Neural progenitor cell (in vitro differentiated cells): Measurements from ENCODE around the gene LCE3B. TPM values are rescaled to one million over a fixed set of nuclear protein-coding genes. Genes with fewer than 3 reads are reported as not detected.
A peak's percentile ranks its signal among the peaks of the same experiment; 100 is the strongest.

Experiments used
- DNase-seq: peaks from one replicate; pipeline ENCODE4 v3.0.0-alpha.2; 2016; ENCODE audit warnings: low spot score
- H2AFZ ChIP-seq: fragments of 200-600 bp; sonication (generic); replicated peaks from 2 replicates; pipeline ENCODE4 v1.6.1; 2016; ENCODE audit warnings: antibody characterized with exemption
- H3F3A ChIP-seq: fragments of 200-600 bp; sonication (generic); 2 replicates; pipeline ENCODE4 v1.6.1; 2016; ENCODE audit warnings: antibody characterized with exemption, low read depth
- H3K27ac ChIP-seq: fragments of 200-600 bp; sonication (generic); 2 replicates; pipeline ENCODE4 v1.5.1; 2016; ENCODE audit warnings: mild to moderate bottlenecking
- H3K27me3 ChIP-seq: fragments of 200-600 bp; sonication (generic); 2 replicates; pipeline ENCODE4 v1.6.1; 2016; ENCODE audit warnings: mild to moderate bottlenecking, moderate library complexity
- H3K36me3 ChIP-seq: fragments of 200-600 bp; sonication (generic); 2 replicates; pipeline ENCODE4 v1.5.1; 2016
- H3K4me1 ChIP-seq: fragments of 200-600 bp; sonication (generic); 2 replicates; pipeline ENCODE4 v1.6.1; 2016; ENCODE audit warnings: mixed run types
- H3K4me2 ChIP-seq: fragments of 200-600 bp; sonication (generic); 2 replicates; pipeline ENCODE4 v1.6.1; 2016
- H3K4me3 ChIP-seq: fragments of 200-600 bp; sonication (generic); 2 replicates; pipeline ENCODE4 v1.5.1; 2016
- H3K79me2 ChIP-seq: fragments of 200-600 bp; sonication (generic); 2 replicates; pipeline ENCODE4 v1.6.1; 2016; ENCODE audit warnings: low read depth
- H3K9ac ChIP-seq: fragments of 200-600 bp; sonication (generic); 2 replicates; pipeline ENCODE4 v1.6.1; 2016
- H3K9me3 ChIP-seq: fragments of 200-600 bp; sonication (generic); 2 replicates; pipeline ENCODE4 v1.5.1; 2016; ENCODE audit warnings: low read depth
- H4K20me1 ChIP-seq: fragments of 200-600 bp; sonication (generic); 2 replicates; pipeline ENCODE4 v1.6.1; 2016; ENCODE audit warnings: low read depth
- H3K27ac Mint-ChIP-seq: 3 replicates; pipeline ENCODE4 v1.8.0; 2021; ENCODE audit warnings: mixed read lengths
- H3K27me3 Mint-ChIP-seq: 2 replicates; pipeline ENCODE4 v1.8.0; 2022; ENCODE audit warnings: low read depth, mild to moderate bottlenecking, inconsistent platforms, moderate library complexity, mixed read lengths; ENCODE audit not compliant: insufficient read depth
- H3K36me3 Mint-ChIP-seq: 3 replicates; pipeline ENCODE4 v1.8.0; 2021; ENCODE audit warnings: mixed read lengths
- H3K4me1 Mint-ChIP-seq: 3 replicates; pipeline ENCODE4 v1.8.0; 2021; ENCODE audit warnings: mixed read lengths
- H3K4me3 Mint-ChIP-seq: 3 replicates; pipeline ENCODE4 v1.8.0; 2021; ENCODE audit warnings: mild to moderate bottlenecking, moderate library complexity, mixed read lengths
- H3K9me3 Mint-ChIP-seq: 3 replicates; pipeline ENCODE4 v1.8.0; 2020; ENCODE audit warnings: mixed read lengths
- EZH2 ChIP-seq: fragments of 200-600 bp; sonication (generic); IDR thresholded peaks from 2 replicates; pipeline ENCODE4 v1.6.1; 2017; ENCODE audit warnings: antibody characterized with exemption, mild to moderate bottlenecking, moderate library complexity
- EZH2phosphoT487 ChIP-seq: fragments of 200-600 bp; sonication (generic); IDR thresholded peaks from 2 replicates; pipeline ENCODE4 v1.6.1; 2017; ENCODE audit warnings: antibody characterized with exemption
- total RNA-seq: library from RNA; depleted of rRNA; stranded (reverse); fragments of >200 nt; gene quantifications from 2 replicates; pipeline ENCODE4 v1.2.3, GENCODE V29; 2015; ENCODE audit warnings: low replicate concordance
- TF ChIP-seq, protein P1 (sequence below): fragments of 200-600 bp; sonication (generic); IDR thresholded peaks from 2 replicates; pipeline ENCODE4 v1.5.1; 2017; ENCODE audit warnings: antibody characterized with exemption, mild to moderate bottlenecking

LCE3B gene
- total RNA-seq, 1 donor from 2014 or later = not detected

GRCh38 chr1:152654110-152654509 is 40.5 kb downstream of the LCE3B start:
- Histone ChIP-seq H3K79me2 (no peaks in the 10 kb centered on the region), H3K4me3 (no peak overlapping the region), H3K27me3 (no peaks in the 10 kb centered on the region), H3F3A (no peaks in the 10 kb centered on the region), H2AFZ (no peak overlapping the region), H3K27ac (no peak overlapping the region), H4K20me1 (no peaks in the 10 kb centered on the region), H3K4me1 (no peaks in the 10 kb centered on the region), H3K4me2 (no peak overlapping the region), H3K36me3 (no peaks in the 10 kb centered on the region), H3K9me3 (peaks cover 26% of the 10 kb centered on the region), H3K9ac (no peak overlapping the region)
- H3K27ac Mint-ChIP-seq = no peak overlapping the region
- H3K9me3 Mint-ChIP-seq = peaks cover 12% of the 10 kb centered on the region
- TF ChIP-seq, protein P1, sequence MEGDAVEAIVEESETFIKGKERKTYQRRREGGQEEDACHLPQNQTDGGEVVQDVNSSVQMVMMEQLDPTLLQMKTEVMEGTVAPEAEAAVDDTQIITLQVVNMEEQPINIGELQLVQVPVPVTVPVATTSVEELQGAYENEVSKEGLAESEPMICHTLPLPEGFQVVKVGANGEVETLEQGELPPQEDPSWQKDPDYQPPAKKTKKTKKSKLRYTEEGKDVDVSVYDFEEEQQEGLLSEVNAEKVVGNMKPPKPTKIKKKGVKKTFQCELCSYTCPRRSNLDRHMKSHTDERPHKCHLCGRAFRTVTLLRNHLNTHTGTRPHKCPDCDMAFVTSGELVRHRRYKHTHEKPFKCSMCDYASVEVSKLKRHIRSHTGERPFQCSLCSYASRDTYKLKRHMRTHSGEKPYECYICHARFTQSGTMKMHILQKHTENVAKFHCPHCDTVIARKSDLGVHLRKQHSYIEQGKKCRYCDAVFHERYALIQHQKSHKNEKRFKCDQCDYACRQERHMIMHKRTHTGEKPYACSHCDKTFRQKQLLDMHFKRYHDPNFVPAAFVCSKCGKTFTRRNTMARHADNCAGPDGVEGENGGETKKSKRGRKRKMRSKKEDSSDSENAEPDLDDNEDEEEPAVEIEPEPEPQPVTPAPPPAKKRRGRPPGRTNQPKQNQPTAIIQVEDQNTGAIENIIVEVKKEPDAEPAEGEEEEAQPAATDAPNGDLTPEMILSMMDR = peak; percentile 44
- TF ChIP-seq EZH2phosphoT487 (no peak), EZH2 (no peak)
- no peak overlapping the region for H3K4me3 Mint-ChIP-seq
- no peaks in the 10 kb centered on the region for H3K4me1 Mint-ChIP-seq
- H3K27me3 Mint-ChIP-seq = peaks cover 4% of the 10 kb centered on the region
- H3K36me3 Mint-ChIP-seq = no peaks in the 10 kb centered on the region
- DNase-seq = peak; percentile 1

DNA sequence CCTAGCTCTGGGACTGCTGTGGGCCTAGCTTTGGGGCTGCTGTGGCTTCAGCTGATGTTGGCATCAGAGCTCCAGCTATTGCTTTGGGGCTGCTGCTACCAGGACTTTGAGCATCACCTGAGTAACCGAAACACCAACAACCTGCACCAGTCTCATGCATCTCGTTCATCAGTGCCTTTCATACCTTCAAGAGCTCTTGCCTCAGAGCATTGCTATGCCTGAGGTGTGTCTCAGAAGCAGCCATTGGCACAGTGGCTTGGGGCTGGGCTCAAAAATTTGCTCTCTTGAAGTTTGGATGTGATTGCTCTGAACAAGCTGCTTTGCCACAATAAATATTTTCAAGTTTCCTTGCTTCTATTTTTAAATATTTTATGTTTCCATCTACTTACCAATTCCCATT is 42.8 kb downstream of the LCE3B start:
- TF ChIP-seq, protein P1 = no peak
- TF ChIP-seq EZH2phosphoT487 (no peak), EZH2 (no peak)
- H4K20me1 ChIP-seq = no peaks in the 10 kb centered on the region
- no peaks in the 10 kb centered on the region for H3K4me1 Mint-ChIP-seq
- no peaks in the 10 kb centered on the region for H3K79me2 ChIP-seq
- H3K4me1 ChIP-seq = no peaks in the 10 kb centered on the region
- H3K9me3 ChIP-seq = peaks cover 16% of the 10 kb centered on the region
- no peak overlapping the region for H3K27ac ChIP-seq
- peaks cover 8% of the 10 kb centered on the region for H3K27me3 Mint-ChIP-seq
- H3K4me3 ChIP-seq = no peak overlapping the region
- H3K4me2 ChIP-seq = no peak overlapping the region
- no peak overlapping the region for H3K4me3 Mint-ChIP-seq
- no peak overlapping the region for H2AFZ ChIP-seq
- no peak for DNase-seq
- H3K36me3 Mint-ChIP-seq = no peaks in the 10 kb centered on the region
- no peaks in the 10 kb centered on the region for H3F3A ChIP-seq
- no peaks in the 10 kb centered on the region for H3K27me3 ChIP-seq
- no peak overlapping the region for H3K9ac ChIP-seq
- H3K9me3 Mint-ChIP-seq = peaks cover 10% of the 10 kb centered on the region
- no peak overlapping the region for H3K27ac Mint-ChIP-seq
- H3K36me3 ChIP-seq = no peaks in the 10 kb centered on the region

DNA sequence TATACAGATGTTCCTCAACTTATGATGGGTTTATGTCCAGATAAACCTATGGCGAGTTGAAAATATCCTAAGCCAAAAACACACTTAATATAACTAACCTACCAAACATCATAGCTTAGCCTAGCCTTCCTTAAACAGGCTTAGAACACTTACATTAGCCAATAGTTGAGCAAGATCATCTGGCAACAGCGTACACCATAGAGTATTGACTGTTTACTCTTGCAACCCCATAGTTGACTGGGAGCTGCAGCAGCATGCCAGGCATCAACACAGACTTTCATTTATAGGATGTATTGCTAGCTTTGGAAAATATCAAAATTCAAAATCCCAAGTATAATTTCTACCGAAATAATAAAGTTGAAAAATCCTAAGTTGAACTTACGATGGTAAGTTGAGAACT is 44.1 kb downstream of the LCE3B start:
- no peak for DNase-seq
- no peaks in the 10 kb centered on the region for H4K20me1 ChIP-seq
- no peak overlapping the region for H3K4me2 ChIP-seq
- no peak overlapping the region for H3K4me3 ChIP-seq
- H3K36me3 ChIP-seq = no peaks in the 10 kb centered on the region
- H3K79me2 ChIP-seq = no peaks in the 10 kb centered on the region
- H3K27me3 ChIP-seq = no peaks in the 10 kb centered on the region
- no peak overlapping the region for H3K27ac ChIP-seq
- H3K4me1 Mint-ChIP-seq = no peaks in the 10 kb centered on the region
- no peak overlapping the region for H3K27ac Mint-ChIP-seq
- no peaks in the 10 kb centered on the region for H3K36me3 Mint-ChIP-seq
- H3K27me3 Mint-ChIP-seq = peaks cover 8% of the 10 kb centered on the region
- no peak overlapping the region for H2AFZ ChIP-seq
- TF ChIP-seq, protein P1 = no peak
- TF ChIP-seq EZH2 (no peak), EZH2phosphoT487 (no peak)
- no peaks in the 10 kb centered on the region for H3K4me1 ChIP-seq
- H3K9ac ChIP-seq = no peak overlapping the region
- H3K4me3 Mint-ChIP-seq = no peak overlapping the region
- peaks cover 23% of the 10 kb centered on the region for H3K9me3 ChIP-seq
- H3K9me3 Mint-ChIP-seq = peaks cover 13% of the 10 kb centered on the region
- H3F3A ChIP-seq = no peaks in the 10 kb centered on the region
